Neuronal stem cell (in vitro differentiated cells): ENCODE results near the gene RBSN.

Experiments
- DNase-seq: peaks from one replicate; pipeline ENCODE4 v3.0.0-alpha.2; 2013; ENCODE audit warnings: low spot score
- H2AFZ ChIP-seq: one replicate; pipeline ENCODE4 v1.6.1; 2013; ENCODE audit warnings: mild to moderate bottlenecking, low read length, inconsistent platforms
- H2AK5ac ChIP-seq: 2 replicates; pipeline ENCODE4 v1.6.1; 2013; ENCODE audit warnings: low read depth, mild to moderate bottlenecking, inconsistent platforms, low read length, moderate library complexity, mixed read lengths
- H2BK120ac ChIP-seq: 2 replicates; pipeline ENCODE4 v1.6.1; 2013; ENCODE audit warnings: low read depth, mild to moderate bottlenecking, inconsistent platforms, low read length, moderate library complexity, mixed read lengths
- H2BK12ac ChIP-seq: one replicate; pipeline ENCODE4 v1.6.1; 2013; ENCODE audit warnings: low read length, inconsistent platforms
- H2BK15ac ChIP-seq: 2 replicates; pipeline ENCODE4 v1.6.1; 2013; ENCODE audit warnings: mild to moderate bottlenecking, low read length, inconsistent platforms, mixed read lengths
- H2BK5ac ChIP-seq: one replicate; pipeline ENCODE4 v1.6.1; 2013; ENCODE audit warnings: inconsistent platforms, mild to moderate bottlenecking, low read length, moderate library complexity
- H3K14ac ChIP-seq: one replicate; pipeline ENCODE4 v1.6.1; 2013; ENCODE audit warnings: low read length, inconsistent platforms
- H3K18ac ChIP-seq: 2 replicates; pipeline ENCODE4 v1.6.1; 2013; ENCODE audit warnings: low read length, inconsistent platforms
- H3K23ac ChIP-seq: 2 replicates; pipeline ENCODE4 v1.6.1; 2013; ENCODE audit warnings: low read depth, mild to moderate bottlenecking, mixed read lengths, low read length, inconsistent platforms; ENCODE audit not compliant: poor library complexity
- H3K27ac ChIP-seq: replicated peaks from 3 replicates; pipeline ENCODE4 v1.5.1; 2013; ENCODE audit warnings: low read length, inconsistent platforms
- H3K27me3 ChIP-seq, 3 experiments: 2 replicates each; pipeline ENCODE4 v1.6.1; 2013; ENCODE audit warnings: low read length in 3 of 3, mild to moderate bottlenecking in 2 of 3, inconsistent platforms in 1 of 3, low read depth in 1 of 3, mixed read lengths in 1 of 3, moderate library complexity in 1 of 3; ENCODE audit not compliant: control insufficient read depth in 3 of 3, insufficient read depth in 3 of 3
- H3K36me3 ChIP-seq, 2 donors: replicated peaks in 1 of 2; 2 replicates each; pipeline ENCODE4 v1.6.1; 2013; ENCODE audit warnings: low read length in 2 of 2; ENCODE audit not compliant: control insufficient read depth in 2 of 2, insufficient read depth in 2 of 2
- H3K4ac ChIP-seq: 2 replicates; pipeline ENCODE4 v1.6.1; 2013; ENCODE audit warnings: inconsistent platforms, mild to moderate bottlenecking, low read length, moderate library complexity
- H3K4me1 ChIP-seq, 2 donors: 1 replicate in 1 of 2; 2 replicates in 1 of 2; pipeline ENCODE4 v1.6.1; 2013; ENCODE audit warnings: low read length in 2 of 2, low read depth in 1 of 2; ENCODE audit not compliant: control insufficient read depth in 2 of 2, insufficient read depth in 1 of 2
- H3K4me2 ChIP-seq: one replicate; pipeline ENCODE4 v1.6.1; 2013; ENCODE audit warnings: mild to moderate bottlenecking, low read length, inconsistent platforms; ENCODE audit not compliant: insufficient read depth, poor library complexity, severe bottlenecking
- H3K4me3 ChIP-seq, 2 donors: 2 replicates each; pipeline ENCODE4 v1.5.1; 2013; ENCODE audit warnings: low read length in 2 of 2, mild to moderate bottlenecking in 2 of 2, inconsistent platforms in 1 of 2, moderate library complexity in 1 of 2
- H3K79me1 ChIP-seq: one replicate; pipeline ENCODE4 v1.6.1; 2013; ENCODE audit warnings: low read depth, mild to moderate bottlenecking, inconsistent platforms, low read length, moderate library complexity
- H3K9ac ChIP-seq: one replicate; pipeline ENCODE4 v1.6.1; 2013; ENCODE audit warnings: mild to moderate bottlenecking, low read depth, low read length, inconsistent platforms; ENCODE audit not compliant: poor library complexity
- H3K9me3 ChIP-seq, 2 donors: replicated peaks in 1 of 2; 2 replicates each; pipeline versions ENCODE3 to v1.6.1; 2013; ENCODE audit warnings: low read length in 2 of 2, mild to moderate bottlenecking in 2 of 2, inconsistent platforms in 1 of 2, low read depth in 1 of 2, mixed read lengths in 1 of 2, moderate library complexity in 1 of 2; ENCODE audit not compliant: control insufficient read depth in 2 of 2, insufficient read depth in 1 of 2
- H4K8ac ChIP-seq: one replicate; pipeline ENCODE4 v1.6.1; 2013; ENCODE audit warnings: low read depth, mild to moderate bottlenecking, inconsistent platforms, low read length, moderate library complexity
- H4K91ac ChIP-seq: one replicate; pipeline ENCODE4 v1.6.1; 2013; ENCODE audit warnings: low read length, low read depth, mild to moderate bottlenecking, inconsistent platforms; ENCODE audit not compliant: poor library complexity
- WGBS, 2 donors: extraction: QIAGEN DNeasy Blood & Tissue Kit; methylation state at CpG; one replicate each; pipeline ENCODE4 v1.1.7; 2013; ENCODE audit warnings: missing lambda C conversion rate in 2 of 2, mixed read lengths in 1 of 2; ENCODE audit not compliant: insufficient read length in 2 of 2, insufficient replicate concordance in 1 of 2; ENCODE audit errors: extremely low coverage in 2 of 2; 5-methylcytosine and 5-hydroxymethylcytosine counted together

Gene RBSN

GRCh38 chr3:15102256-15102655 lies 3.3 kb upstream of the RBSN start:
- Histone ChIP-seq H3K9me3 (no peaks in the 10 kb centered on the region), H3K18ac (no peak overlapping the region), H3K36me3 (no peaks in the 10 kb centered on the region), H3K27me3 (peaks cover 0 to 13% (median 0%) of the 10 kb centered on the region in 3 experiments), H2BK15ac (no peak overlapping the region), H4K8ac (no peak overlapping the region), H3K4me1 (peaks cover 0 to 10% of the 10 kb centered on the region in 2 donors), H3K4ac (no peak overlapping the region), H3K14ac (no peak overlapping the region), H3K27ac (no peak overlapping the region), H3K79me1 (no peaks in the 10 kb centered on the region), H2BK120ac (no peak overlapping the region), H3K9ac (no peak overlapping the region), H4K91ac (no peak overlapping the region), H2BK12ac (no peak overlapping the region), H2AK5ac (no peak overlapping the region), H2AFZ (no peak overlapping the region), H3K4me2 (no peak overlapping the region), H2BK5ac (no peak overlapping the region), H3K4me3 (no peak overlapping the region), H3K23ac (peak overlapping the region; percentile 8)
- no peak for DNase-seq
- no CpG with 5 or more reads among the region's 4 CpGs for WGBS, 2 donors

GRCh38 chr3:15099364-15100098 lies 583 bp upstream of the RBSN start:
- no peak for DNase-seq

GRCh38 chr3:15097891-15098290 lies 1.1 kb downstream of the RBSN start:
- DNase-seq = no peak
- peaks cover 9 to 41% of the 10 kb centered on the region in 2 donors for H3K36me3 ChIP-seq
- no peak overlapping the region for H2BK120ac ChIP-seq
- H3K4me1 ChIP-seq = peaks cover 0 to 10% of the 10 kb centered on the region in 2 donors
- peaks cover 0 to 9% (median 0%) of the 10 kb centered on the region in 3 experiments for H3K27me3 ChIP-seq
- no peaks in the 10 kb centered on the region for H3K9me3 ChIP-seq
- no peak overlapping the region for H2BK15ac ChIP-seq
- H4K8ac ChIP-seq = no peak overlapping the region
- H4K91ac ChIP-seq = no peak overlapping the region
- no peaks in the 10 kb centered on the region for H3K79me1 ChIP-seq
- no CpG with 5 or more reads among the region's 6 CpGs for WGBS, 2 donors
- H3K9ac ChIP-seq = no peak overlapping the region
- no peak overlapping the region for H3K18ac ChIP-seq
- peak overlapping the region; percentile 29 for H3K4me2 ChIP-seq
- H3K27ac ChIP-seq = no peak overlapping the region
- H3K4me3 ChIP-seq = peak overlapping the region; percentile 46 to 90
- H3K14ac ChIP-seq = no peak overlapping the region
- H2BK12ac ChIP-seq = no peak overlapping the region
- no peak overlapping the region for H2AK5ac ChIP-seq
- H2AFZ ChIP-seq = no peak overlapping the region
- no peak overlapping the region for H3K23ac ChIP-seq
- no peak overlapping the region for H2BK5ac ChIP-seq
- no peak overlapping the region for H3K4ac ChIP-seq

More at GRCh38 chr3:15099364-15100098, 583 bp upstream of the RBSN start:
- no peak overlapping the region for H3K14ac ChIP-seq
- peak overlapping the region; percentile 33 for H2AK5ac ChIP-seq
- H3K4me3 ChIP-seq = peak overlapping the region; percentile 87 to 90
- no peaks in the 10 kb centered on the region for H3K9me3 ChIP-seq
- peaks cover 6 to 24% of the 10 kb centered on the region in 2 donors for H3K36me3 ChIP-seq
- H2BK5ac ChIP-seq = no peak overlapping the region
- peak overlapping the region; percentile 70 for H3K23ac ChIP-seq
- no peak overlapping the region for H2BK12ac ChIP-seq
- H3K4me2 ChIP-seq = peak overlapping the region; percentile 68
- H4K91ac ChIP-seq = no peak overlapping the region
- no peaks in the 10 kb centered on the region for H3K79me1 ChIP-seq
- peak overlapping the region; percentile 96 for H3K18ac ChIP-seq
- peak overlapping the region; percentile 92 for H2AFZ ChIP-seq
- peak overlapping the region; percentile 75 for H3K9ac ChIP-seq
- no peak overlapping the region for H2BK120ac ChIP-seq
- no peak overlapping the region for H4K8ac ChIP-seq
- peak overlapping the region; percentile 58 for H3K4ac ChIP-seq
- WGBS, 2 donors = no CpG with 5 or more reads among the region's 19 CpGs
- H2BK15ac ChIP-seq = no peak overlapping the region
- H3K27ac ChIP-seq = peak overlapping the region; percentile 13
- H3K4me1 ChIP-seq = peaks cover 0 to 10% of the 10 kb centered on the region in 2 donors
- H3K27me3 ChIP-seq = peaks cover 0 to 13% (median 0%) of the 10 kb centered on the region in 3 experiments

- Histone ChIP-seq H2BK5ac (no peak overlapping the region), H3K4me1 (peaks cover 0 to 10% of the 10 kb centered on the region in 2 donors), H2AK5ac (no peak overlapping the region), H2BK15ac (no peak overlapping the region), H3K36me3 (peaks cover 9 to 58% of the 10 kb centered on the region in 2 donors), H4K91ac (no peak overlapping the region), H3K79me1 (no peaks in the 10 kb centered on the region), H3K27ac (no peak overlapping the region), H3K4me2 (no peak overlapping the region), H4K8ac (no peak overlapping the region), H2AFZ (no peak overlapping the region), H3K27me3 (no peaks in the 10 kb centered on the region), H3K9me3 (no peaks in the 10 kb centered on the region), H3K23ac (no peak overlapping the region), H3K4me3 (no peak overlapping the region), H2BK120ac (no peak overlapping the region), H2BK12ac (no peak overlapping the region), H3K18ac (no peak overlapping the region), H3K14ac (no peak overlapping the region), H3K4ac (no peak overlapping the region), H3K9ac (no peak overlapping the region)
- no peak for DNase-seq
- no CpG with 5 or more reads among the region's 3 CpGs for WGBS, 2 donors
These were observed 2.9 kb downstream of the RBSN start for GRCh38 chr3:15096046-15096445.
